HG03565 (cell line): ENCODE results near the gene PDGFRA.
"Not testable (repeated sequence)": the region's sequence is repeated elsewhere in the genome, so short reads cannot be mapped to it uniquely, and the experiment has no call there.

Source experiments
- ATAC-seq: cut with Tn5 transposase; IDR thresholded peaks from one replicate; pipeline ENCODE4 v1.9.1; 2021; ENCODE audit warnings: mild to moderate bottlenecking, moderate library complexity; ENCODE audit not compliant: unreplicated experiment

Gene PDGFRA

DNA sequence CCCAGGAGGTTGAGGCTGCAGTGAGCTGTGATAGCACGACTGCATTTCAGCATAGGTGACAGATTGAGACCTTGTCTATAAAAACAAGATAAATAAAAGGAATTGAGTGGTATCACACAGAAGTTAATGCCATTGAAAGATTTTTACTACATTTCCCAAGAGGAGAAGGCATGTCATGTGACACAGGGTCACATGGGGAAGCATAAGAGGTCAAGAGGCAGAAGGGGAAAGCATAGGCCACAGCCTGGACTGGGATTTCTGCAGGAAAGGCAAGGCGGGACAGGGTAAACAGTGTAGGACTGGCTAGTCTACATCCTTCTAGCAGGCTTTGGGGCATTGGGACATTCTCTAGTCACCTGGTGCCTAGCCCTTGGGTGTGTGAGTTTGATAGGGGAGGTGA is 88.6 kb downstream of the PDGFRA start:
- no peak for ATAC-seq

DNA sequence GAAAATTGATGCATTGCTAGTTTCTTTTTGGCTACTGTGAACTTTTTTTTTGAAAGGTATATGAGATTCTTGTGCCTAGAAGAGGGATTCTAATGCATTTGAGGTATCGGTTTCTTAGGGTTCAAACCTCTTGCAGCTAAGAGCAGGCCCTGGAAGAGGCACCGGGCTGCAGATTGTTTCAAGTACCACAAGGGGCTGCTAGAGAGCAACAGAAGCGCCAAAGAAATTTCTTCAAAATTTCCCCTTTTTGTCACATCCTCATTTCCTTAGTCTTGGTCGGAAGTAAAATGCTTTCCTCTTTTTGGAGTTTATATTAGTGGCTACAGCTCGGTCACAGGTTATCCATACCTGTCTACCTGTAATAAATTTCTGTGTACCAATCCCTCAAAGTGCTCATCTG is 89.8 kb downstream of the PDGFRA start:
- ATAC-seq, result no peak

DNA sequence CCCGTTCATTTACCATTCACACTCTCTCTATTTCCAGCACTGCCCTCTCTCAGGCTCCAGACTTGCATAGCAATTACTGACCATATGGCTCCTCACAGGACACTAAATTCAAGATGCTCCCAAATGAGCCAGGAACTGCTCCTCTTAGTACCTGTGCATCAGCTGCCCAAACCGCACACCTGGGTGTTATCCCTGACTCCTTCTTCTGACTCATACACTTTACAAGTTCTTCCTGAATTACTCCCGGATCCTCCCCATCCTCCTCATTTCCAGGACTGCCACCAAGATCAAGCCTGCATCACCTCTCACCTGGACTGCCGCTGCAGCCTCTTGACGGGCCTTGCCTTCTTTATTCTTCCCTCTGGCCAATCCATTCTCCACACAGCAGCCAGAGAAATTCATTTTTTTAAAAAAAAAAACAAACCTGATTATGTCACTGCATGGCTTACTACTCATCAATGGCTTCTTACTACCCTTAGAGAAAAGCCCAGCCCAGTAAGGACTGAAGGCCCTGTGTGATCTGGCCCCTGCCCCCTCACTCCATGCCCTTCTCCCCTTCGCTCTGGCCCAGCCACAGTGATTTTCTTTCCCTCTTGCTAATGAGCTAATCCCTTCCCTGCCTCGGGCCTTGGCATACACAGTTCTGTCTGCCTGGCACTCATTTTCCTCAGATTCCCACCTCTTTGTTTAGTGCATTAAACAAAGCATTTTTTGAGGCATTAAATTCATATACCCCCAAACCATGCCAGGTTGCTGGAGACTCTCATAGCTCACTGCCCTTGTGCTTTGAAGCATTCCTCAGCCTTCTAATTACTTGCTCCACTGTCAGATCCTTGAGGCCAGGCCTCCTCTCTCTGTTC is 92.0 kb downstream of the PDGFRA start:
- ATAC-seq, result no peak

DNA sequence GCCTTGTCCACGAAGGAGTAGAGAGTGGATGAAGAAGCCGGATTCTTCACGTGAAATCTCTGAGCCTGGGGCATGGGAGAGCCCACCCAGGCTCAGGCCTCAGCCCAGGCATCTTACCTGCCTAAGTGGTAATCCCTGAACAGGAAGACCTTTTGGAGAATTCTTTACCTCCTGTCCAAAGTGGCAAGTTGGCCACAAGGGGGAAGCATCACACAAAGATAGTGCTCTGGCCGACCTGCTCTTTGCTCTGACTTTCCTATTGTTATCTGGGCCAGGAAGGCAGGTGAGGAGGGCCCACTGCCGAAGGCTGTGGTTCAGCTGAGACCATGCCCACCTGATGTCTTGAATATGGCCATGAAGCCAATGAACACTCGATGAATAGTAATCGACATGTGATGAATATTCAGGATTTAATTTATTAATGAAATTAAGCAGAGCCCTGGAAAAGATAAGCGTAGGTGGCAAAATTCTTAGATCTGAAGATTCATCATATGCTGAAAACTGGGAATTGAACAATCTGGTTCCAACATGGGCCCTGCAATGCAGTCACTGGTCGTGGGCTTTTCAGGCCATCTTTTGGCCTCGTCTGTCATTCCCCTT is 93.8 kb downstream of the PDGFRA start:
- peak; percentile 85 for ATAC-seq

DNA sequence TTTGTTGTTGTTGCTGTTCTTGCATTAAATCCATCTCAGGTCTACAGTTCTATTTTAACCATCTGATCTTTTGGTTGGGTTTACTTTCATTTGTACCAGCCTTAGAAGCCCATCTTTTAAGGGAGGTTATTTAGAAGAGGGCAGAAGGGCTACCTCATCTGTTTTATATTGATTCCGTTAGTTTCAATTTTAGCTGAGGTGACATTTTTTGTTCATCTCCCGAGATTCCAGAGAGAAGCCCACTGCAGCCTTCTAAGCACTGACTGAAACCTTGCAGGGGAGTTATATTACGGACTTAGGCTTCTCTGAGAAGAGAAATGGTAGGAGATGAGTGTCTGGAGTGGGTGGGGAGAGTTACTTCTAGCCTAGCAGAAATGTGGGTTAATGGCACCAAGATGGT is 101.8 kb downstream of the PDGFRA start:
- no peak for ATAC-seq

DNA sequence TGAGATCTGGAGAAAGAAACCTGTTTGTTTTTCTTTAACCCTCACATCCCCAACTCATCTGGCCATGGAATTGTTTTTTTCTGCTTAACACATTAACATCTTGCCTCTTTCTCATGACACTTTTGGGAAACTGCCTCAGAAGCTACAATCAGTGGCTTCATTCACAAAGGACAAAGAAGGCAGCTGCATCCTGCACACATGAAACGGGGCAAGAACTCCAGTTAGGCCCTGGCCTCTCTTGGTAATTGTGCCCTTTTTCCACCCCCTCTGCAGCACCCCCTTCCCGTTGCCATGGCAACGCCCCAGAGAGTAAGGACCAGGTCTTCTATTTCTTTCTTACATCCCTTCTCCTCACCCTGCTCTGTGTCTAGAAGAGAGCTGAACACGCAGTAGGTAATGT is 103.4 kb downstream of the PDGFRA start:
- no peak for ATAC-seq

DNA sequence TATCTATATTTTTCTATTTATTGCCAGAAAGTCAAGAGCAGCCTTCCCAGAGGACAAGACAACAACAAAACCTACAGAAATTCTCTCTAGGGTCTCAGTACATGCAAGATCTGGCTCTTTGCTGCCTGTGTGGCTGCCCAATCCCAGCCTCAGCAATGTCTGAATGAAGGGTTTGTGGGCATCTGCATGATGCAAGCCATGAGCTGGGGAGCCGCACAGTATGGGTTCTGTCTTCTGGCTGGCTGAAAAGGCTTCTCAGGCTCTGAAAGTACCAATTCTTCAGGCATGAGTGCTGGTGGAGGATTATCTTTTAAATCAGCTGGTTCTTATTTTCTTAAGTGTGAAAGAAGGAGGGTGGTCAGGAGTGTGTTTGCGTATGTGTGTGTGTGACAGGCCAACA is 104.6 kb downstream of the PDGFRA start:
- no peak for ATAC-seq

DNA sequence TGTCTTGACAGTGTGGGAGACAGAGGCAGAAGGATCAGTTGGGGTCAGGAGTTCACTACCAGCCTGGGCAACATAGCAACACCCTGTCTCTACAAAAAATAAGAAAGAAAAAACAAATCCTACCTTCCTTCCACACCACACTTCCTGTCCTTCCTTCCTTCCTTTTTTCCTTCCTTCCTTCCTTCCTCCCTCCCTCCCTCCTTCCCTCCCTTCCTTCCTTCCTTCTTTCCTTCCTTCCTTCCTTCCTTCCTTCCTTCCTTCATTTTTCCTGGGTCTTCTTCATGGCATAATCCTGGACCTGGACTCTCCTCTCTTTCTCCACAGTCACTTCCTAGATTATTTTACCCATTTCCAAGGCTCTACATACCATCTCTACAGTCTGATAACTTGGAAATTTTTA is 105.7 kb downstream of the PDGFRA start:
- ATAC-seq, result not testable (repeated sequence)

DNA sequence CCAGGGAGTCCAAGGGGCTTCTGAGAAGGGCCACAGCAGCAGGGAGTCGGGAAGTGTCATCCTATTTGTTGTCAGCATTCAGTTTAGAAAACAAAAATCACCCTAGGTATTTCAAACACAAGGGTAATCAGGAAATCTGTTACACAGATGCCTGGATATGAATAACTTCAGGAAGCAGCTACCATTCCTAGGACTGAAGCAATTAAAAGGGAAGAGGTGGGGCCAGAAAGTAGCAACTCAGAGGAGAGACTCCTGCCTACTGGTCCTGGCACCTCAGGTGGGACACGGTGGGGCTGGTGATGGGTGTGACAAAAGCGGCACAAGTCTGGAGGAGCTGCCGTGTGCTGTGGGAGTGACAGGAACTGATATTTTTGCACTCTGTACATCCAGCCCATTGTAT is 107.9 kb downstream of the PDGFRA start:
- ATAC-seq, result no peak

DNA sequence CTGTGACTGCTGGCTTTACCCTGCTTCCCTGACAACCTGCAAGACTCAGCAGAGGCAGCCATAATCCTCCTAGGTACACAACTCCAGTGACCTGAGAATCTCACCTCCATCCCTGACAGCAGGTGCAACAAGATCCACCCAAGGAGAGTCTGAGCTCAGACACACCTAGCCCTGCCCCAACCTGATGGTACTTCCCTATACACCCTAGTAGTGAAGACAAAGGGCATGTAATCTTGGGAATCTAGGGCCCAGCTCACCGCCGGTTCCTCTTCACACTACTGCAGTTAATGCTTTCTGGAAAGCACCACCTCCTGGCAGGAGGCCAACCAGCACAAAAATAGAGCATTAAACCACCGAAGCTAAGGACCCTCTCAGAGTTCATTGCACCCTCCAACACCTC is 113.0 kb downstream of the PDGFRA start:
- ATAC-seq, result not testable (repeated sequence)
